Stimulated activated CD4-positive, alpha-beta T cell treated with anti-CD3 and anti-CD28 coated beads, Interleukin-4, amount 100 ng/mL, for 1 hour (primary cell): ENCODE results near the gene DPF3.

ENCODE experiments used
- DNase-seq: peaks from one replicate; pipeline ENCODE4 v3.0.0-alpha.2; 2020

The DPF3 gene

DNA sequence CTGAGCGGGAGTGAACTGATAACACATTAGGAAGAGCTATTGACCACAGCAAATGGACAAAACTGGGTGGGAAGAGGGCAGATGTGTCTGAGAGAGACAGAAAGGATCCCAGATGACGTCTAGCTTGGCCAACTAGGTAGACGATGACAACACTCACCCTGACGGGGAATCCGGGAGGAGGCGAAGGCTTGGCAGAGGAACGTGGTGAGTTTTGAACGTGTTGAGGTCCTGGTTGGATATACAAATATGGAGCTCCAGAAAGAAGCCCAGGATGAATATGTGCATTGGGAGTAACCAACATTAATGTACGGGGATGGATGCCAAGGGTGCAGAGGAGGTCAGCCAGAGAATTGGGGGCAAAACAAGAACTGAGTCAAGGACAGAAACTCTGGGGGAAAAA, 60.7 kb downstream of the DPF3 start:
- DNase-seq: no peak

DNA sequence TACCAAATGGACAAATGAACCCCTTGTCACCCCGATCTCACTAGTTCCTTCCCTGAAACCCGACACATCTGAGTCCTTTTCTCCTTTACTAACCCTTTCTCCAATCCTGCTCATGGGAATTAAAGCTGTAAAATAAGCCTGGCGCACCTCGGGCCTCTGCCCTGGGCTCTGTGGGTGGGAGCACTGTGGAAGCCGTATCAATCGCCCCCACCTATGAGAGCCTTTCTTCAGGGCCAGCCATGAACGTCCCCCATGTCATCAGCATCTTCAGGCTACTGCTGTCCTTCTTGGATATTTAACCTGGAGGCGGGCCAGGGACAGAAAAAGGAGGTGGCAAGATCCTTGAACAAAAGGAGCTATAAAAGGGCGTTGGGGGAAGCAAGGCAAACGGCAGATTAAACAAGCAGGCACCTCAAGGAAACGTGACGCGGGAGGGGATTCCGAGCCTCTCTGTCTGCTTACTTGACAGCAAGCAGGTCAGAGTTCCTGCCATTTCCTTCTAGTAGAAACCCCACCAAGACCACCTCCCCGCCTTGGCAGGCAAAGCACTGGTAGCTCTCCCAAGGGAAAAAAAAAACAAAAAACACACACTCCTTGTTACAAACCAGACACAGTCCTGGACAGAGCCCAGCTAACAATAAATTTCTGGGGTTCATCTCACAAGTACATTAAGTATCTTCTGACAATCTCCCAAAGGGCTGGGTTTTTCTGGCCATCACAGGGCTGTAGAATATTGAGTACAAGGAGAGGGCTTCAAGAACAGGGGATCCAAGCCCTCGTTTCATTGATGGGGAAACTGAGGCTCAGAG, 62.9 kb downstream of the DPF3 start:
- DNase-seq: no peak

DNA sequence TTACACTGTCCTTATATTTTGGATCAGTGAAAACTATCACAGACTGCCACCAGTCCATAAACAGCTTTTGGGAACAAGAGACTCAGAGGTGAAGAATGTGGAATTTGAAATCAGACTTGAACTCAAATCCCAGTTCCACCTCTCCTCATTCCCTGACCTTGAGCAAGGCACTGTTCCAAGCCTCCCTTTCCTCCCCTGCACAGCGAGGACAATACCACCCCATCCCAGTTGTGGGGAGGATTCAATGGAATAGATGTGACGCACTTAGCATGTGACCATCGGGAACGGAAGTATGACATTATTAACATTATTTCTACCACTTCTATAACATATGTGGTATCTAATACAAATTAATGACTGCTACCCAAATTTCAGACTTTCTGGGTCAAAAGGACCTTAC, 63.5 kb downstream of the DPF3 start:
- no peak for DNase-seq

DNA sequence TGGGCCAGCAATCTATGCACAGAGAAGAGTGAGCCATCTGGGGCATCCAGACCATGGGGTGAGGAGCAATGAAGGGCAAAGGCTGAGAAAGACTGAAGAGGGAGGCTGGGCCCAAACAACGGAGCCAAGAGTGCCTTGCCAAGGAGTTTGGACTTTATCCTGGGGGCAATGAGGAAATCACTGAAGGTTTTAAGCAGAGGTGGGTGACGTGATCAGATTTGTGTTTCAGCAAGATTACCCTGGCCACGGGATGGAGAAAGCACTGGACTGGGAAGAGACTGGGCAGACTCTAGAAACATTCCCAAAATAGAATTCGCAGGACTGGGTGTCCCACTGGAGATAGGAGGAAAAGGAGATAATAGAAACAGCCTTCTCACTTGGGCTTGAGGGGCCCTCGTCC, 65.3 kb downstream of the DPF3 start:
- no peak for DNase-seq

DNA sequence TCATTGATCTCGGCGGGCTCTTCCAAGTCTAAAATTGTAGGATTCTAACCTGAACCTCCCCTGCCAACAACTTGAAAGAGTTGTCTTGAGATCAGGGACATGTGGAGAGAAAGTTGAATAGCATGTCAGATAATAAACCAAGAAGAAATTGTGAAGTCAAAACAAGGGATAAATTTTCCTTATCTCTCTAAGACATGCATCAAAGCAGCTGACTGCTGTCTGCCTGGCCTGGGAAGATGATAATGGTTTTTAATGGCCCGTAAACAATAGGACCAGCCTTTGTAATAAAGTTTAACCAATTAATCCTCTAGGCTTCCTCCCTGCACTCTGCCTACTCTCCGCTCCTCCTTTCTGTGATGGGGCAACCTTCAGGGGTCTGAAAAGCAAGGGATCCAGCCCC, 67.9 kb downstream of the DPF3 start:
- no peak for DNase-seq

DNA sequence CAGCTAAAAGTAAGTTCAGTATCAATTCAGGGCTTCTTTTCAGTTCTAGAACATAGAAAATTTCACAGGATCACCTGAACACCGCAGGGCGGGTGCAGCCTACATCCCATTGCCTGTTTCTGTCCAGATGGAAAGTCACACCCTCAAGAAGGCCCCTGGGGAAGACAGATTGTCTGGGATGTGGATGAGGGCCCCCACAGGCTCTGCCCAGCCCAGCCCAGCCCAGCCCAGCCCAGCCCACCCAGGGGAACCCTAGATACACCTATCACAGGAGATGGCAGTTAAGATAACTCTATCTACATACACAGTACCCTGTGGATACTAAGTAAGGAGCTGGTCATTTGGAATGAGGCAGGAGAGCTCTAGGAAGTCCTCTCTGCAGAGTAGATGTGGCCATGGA, 68.4 kb downstream of the DPF3 start:
- DNase-seq: no peak

DNA sequence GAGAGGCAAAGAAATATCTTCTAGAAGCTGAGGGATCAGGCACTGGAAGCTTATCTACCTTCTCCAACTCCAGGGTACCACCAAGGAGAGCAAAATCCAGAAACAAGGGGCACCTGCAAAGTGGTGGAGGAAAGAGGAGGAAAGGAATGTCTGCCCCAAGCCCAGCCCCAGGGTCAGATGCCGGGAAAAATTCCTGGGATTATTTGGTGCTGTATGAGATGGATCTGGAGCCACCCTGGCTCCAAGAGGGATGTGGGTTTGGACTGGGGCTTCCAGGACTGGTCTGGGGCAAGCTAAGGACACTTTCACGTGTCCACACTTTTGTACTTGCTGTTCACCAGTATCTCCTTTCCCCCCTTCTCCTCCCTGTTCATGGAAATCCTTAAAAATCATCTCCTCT, 69.8 kb downstream of the DPF3 start:
- DNase-seq: no peak

DNA sequence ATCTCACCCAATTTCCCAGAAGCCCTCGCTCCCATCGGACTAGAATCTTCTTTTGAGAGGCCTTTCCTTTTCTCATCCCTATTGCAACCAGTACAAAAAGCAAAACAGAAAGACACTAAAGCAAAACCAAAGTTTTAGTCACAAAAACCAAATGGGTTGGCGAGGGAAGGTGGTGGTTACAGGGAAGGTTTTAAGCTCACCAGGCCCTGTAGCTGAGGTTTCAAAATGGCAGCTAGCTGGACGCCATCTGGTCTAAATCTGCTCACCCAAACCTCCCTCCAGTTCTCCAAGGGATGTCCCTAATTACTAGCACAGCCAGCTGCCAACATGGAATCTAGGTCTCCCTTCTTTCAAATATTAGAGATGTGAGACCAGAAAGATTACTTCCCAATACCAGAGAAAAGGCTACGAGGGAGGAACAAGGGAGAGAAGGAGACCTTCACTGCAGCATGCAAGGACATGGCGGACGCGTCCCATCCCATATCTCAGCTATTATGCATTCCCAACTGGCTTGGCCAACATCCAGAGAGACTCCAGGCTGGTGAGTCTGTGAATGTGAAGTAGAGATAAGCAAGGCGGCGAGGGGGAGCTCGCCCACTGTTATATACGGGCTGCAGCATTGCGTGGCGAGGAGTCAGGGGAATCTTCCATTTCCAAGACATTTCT, 70.8 kb downstream of the DPF3 start:
- DNase-seq: no peak

DNA sequence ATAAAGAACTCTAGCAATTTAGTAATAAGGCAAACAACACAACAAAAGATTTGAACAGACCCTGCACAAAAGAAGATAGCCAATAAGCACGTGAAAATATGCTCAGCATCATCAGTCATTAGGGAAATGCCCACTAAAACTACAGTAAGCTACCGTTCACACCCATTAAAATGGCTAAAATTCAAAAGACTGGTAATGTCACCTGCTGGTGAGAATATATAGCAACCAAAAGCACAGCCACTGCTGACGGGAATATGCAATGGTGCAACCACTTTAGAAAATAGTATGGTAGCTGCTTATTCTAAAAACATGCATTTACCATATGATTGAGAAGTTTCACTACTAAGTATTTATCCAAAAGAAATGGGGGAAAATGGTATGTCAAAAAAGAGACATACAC, 74.9 kb downstream of the DPF3 start:
- DNase-seq: no peak

DNA sequence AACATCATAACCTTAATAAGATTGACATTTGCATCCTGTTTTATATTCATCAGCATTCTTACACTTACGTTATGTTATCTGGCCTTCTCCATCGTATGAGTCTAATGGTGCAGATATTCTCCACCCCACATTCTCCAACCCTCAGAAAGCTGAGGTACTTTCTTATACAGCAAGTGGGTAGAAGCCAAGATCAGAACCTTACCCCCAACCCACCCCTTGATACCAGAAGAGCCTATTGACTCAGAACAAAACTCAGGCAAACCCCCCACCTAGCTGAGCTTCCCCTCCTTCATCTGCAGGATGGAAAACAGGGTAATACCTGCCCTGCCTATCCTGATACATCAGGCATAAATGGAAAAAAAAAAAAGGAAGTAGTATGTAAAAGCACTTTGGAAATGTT, 77.6 kb downstream of the DPF3 start:
- DNase-seq: no peak

DNA sequence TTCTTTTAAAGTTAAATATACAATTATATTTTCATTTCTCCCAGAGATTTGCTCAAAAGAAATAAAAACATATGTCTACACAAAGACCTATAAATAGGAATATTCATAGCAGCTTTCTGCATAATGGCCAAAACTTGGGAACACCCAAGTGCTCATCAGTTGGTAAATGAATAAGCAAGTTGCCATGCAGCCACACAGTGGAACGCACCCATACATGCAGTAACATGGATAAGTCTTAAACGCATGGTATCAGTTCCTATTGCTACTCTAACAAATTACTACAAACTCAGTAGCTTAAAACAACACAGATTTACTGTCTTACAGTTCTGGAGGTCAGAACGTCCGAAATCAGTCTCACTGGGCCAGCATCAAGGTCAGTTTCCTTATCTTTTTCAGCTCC, 78.5 kb downstream of the DPF3 start:
- DNase-seq: no peak

DNA sequence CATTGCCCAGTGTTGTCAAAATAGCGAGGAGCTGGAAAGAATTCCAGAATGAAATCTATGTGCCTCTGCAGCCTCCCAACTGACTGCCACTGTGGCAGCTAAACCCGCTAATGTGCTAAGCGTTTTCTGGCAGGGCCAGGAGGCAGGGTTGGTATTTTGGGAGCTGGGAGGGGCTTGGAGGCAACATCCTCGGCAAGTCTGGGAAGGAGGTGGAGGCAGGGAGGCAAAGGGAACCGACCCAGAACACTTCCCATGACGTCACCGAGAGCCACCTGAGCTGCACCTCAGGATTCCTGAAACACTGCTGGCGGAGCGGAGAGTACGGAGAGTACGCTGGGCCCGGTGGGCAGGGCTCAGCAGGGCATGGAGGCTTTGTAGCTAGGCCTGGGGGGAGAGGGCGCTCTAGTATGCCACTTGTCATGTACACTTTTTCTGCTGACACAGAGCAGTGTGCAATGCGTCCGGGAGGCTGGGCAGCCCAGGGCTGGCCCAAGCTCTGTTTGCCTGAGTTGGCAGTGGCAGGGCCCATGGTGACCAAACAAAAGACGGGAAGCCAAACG, 81.5 kb downstream of the DPF3 start:
- DNase-seq: no peak

DNA sequence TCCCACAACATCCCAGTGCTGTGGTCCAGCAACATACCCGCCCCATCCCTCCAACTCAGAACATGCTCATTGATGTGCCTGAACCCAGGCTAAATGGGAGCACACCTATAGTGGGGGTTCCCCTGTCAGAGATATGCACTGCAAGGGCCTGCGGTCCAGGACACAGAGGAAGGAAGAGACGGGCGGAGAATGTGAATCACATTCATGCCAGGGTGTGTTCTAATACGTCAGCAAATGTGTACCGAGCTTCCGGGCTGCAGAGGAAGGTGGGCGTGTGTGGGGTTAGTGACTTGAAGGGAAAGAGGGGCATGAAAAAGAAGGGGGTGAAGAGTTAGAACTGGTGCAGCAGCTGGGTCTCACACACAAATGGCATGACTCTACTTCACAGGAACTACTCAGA, 83.7 kb downstream of the DPF3 start:
- DNase-seq: peak; percentile 47

DNA sequence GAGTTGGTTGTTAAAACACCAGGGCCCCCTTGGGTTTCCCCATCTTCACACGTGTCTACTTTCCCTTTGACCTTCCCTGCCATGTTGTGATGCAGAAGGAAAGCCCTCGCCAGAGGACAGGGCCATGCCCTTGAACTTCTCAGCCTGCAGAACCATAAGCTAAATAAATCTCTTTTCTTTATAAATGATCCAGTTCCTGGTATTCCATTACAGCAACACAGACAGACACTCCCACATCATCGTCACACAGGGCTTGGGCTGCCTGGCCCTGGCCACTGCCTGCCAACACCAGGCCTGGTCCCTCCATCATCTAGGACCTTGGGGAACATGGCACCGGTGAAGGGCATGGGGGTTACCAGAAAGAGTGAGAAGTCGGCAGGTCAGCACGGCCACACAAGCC, 84.8 kb downstream of the DPF3 start:
- no peak for DNase-seq

DNA sequence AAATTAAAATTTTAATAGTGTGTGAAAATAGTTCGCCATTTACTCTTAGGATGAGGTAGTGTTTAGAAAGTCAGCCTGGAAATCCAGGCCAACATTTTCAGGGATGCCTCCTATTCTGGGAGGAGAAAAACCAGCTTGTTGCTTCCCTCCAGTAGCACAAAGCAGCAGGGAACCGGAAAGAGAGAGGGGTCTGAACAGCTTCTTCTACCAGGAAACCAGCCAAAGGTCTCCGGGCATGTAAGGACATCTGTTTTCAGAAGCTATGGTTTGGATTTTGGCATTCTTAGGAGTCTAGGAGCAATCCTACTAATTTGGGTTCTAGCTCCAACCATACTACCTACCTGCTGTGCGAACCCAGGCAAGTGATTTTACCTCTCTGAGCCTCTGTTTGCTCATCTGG, 85.3 kb downstream of the DPF3 start:
- DNase-seq: no peak

DNA sequence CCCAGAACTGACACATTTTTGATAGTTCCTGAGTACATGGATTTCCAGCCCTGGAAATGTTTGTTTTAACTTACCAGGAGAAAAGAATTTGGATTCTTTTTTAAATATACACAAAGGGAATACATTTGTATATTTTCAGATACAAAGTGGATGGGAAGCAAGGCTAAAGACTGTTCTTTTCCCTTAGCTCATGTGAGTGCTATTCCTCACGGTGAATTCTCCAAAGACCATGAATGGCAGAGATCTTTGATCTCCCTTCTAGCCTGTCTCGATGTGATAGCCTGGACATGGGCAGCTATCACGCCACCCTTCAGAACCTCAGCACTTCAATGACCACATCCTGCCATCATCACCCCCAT, 91.3 kb downstream of the DPF3 start:
- DNase-seq: no peak

DNA sequence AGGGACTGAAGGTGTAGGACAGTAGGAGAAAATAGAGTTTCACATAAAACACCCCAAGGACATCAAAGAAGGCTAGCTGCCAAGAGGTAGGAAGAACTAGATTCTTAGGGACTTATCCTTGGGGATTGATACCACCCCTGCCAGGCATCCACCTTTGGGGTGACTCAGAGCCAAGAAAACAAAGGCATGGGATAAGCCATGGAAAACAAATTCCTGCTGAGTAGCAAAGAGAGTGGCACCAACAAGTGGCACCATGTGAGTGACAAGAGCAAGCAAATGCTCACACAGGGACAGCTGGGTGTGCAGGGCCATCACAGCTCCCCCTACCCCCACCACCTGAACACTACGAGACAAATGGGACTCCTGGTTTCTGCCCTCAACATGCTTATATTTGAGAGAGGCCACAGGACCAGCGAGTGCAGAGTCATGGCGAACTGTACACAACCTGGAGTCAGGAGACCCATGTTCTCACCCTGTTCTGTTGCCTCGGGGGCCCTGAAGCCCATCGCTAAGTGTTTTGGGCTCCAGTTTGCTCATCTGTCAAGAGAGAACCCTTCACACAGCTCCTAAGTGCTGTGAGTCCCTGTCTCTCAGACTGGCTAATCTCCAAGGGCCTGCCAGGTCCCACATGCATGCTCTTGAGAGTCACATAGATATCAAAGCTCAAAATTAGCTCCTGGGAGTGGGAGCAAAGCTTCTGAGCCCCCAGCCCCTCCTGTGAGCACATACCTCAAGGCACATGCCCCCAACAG, 91.9 kb downstream of the DPF3 start:
- no peak for DNase-seq

DNA sequence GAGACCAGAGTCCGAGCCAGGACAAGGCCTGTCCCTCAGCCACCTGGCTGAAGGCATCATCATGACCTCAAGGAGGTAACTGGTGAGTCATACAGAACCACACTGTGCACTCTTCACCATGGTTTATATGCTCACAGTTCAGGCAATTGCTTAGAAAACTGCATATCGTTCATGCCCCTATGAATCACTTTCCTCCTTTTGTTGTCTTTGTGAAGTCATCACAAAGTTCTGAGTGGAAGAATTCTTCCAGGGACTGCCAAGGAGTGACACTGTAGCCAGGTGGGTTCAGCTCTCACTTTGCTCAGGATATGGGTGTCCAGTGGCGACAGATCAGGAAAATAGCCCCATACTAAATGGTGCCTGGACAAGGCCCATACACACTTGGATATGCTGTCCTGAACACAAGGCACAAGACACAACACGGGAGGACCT, 92.5 kb downstream of the DPF3 start:
- DNase-seq: no peak

DNA sequence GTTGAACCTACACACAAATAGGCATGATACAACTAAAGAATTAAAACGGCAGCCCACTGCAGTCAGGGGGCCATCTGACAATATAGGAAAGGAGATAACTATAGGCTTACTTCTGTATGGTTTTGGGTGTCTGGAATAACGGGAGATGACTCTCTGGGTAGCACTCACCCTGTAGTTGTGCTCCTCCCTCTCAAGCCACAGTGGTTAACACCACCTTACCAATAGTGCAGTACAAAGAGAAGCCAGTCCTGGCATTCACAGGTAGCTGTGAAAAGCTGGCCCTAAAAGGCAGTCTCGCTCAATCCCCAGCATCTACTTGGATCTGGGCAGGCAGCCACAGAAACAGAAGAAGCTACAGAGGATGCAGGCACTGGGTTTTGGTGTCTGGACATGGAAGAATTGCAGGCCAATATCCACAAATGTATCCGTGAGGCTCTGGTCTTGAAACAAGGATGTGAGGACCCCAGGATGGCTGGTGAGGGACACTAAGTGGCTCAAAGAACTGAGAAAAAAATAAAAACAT, 93.0 kb downstream of the DPF3 start:
- no peak for DNase-seq

DNA sequence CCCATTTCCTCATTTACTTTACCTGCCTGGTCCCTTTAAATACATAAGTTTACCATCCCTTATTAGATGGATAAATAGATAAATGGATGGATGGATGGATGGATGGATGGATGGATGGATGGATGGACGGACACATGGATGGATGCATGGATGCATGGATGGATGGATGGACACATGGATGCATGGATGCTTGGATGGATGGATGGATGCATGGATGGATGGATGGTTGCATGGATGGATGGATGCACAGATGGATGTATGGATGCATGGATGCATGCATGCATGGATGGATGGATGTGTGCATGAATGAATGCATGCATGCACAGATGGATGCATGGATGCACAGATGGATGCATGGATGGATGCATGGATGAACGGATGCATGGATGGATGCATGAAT, 93.6 kb downstream of the DPF3 start:
- no peak for DNase-seq

DNA sequence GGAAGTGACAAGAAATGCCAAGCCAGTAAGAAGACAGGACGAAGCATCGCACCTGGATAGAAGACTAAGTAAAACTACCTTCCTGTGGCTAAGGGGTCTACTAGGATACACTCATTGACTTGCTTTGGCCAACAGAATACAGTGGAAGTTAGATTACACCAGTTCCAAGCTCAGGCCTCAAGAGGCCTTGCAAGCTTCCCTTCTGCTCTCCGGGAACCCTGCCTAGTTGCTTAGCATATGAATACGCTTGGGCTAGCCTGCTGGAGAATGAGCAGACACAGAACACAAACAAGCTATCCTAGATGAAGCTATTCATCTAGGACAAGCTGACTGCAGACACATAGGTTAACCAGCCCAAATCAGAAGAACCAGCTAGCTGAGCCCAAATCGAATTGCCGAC, 97.0 kb downstream of the DPF3 start:
- DNase-seq: no peak

DNA sequence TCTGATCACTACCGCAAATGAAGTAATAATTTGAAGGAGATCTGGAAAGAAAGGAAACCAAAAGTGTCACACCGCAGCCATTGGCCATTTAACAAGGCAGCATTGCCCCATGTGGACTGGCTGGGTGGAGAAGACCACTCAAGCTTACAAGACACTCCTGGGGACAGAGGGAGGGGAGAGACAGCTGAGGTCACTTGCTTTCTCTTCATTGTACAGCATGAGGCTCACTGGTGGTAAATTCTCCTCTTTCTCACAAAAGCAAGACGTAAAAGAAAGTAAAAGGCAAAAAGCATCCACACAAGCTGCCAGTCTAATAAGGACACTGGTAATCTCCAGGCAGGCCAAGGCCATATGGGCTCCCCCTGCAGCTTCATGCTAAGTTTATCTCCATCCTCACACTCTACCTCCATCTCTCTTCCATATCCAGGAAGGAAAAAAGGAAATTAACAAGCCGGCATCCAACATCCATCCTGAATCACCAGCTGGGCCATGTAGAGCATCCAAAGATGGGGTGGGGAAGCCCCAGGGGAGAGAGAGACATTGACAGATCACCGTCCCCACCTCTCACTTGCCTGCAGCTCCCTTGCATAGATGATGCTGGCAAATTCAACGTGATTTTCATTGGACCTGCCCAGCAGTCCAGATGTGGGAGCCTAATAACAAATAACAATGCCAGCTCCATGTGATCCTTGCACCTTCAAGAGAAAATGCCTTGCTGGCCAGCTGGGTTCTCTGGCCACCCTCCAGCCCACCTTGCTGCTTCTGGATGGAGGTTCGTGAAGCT, 100.6 kb downstream of the DPF3 start:
- no peak for DNase-seq
